Measurements from ENCODE around the gene UBE2J2. TPM values are rescaled to one million over a fixed set of nuclear protein-coding genes. Genes with fewer than 3 reads are reported as not detected.
"Not testable (repeated sequence)": the region's sequence is repeated elsewhere in the genome, so short reads cannot be mapped to it uniquely, and the experiment has no call there.

The UBE2J2 gene
- total RNA-seq, 1 donor from 2014 or later: 49.3 TPM

GRCh38 chr1:1318777-1319645 is 45.4 kb upstream of the UBE2J2 start:
- H3K4me3 ChIP-seq (ENCODE audit: low read depth, low read length): no peak overlapping the region
- no peak for DNase-seq (ENCODE audit: low read depth)
- no peak for TF ChIP-seq CTCF (conservative IDR thresholded peaks at IDR 0.05; ENCODE audit: low read depth, low read length)

DNA sequence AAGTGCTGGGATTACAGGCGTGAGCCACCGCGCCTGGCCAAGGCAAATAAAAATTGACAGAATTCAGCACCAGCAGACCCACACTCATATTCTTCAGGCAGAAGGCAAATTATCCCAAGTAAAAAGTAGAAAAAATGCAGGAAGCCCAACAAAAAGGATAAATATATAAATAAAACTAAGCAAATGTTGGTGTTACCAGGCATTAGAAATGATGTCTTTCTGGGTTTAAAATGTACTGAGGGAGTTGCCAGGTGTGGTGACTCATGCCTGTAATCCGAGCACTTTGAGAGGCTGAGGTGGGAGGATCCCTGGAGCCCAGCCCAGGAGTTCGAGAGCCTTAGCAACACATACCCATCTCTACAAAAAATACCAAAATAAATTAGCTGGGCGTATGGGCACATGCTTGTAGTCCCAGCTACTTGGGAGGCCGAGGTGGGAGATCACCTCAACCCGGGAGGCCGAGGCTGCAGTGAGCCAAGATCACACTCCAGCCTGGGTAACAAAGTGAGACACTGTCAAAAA is 44.5 kb upstream of the UBE2J2 start:
- TF ChIP-seq CTCF (conservative IDR thresholded peaks at IDR 0.05; ENCODE audit: low read depth, low read length): no peak
- peak; percentile 29 for DNase-seq (ENCODE audit: low read depth)
- no peak overlapping the region for H3K4me3 ChIP-seq (ENCODE audit: low read depth, low read length)

DNA sequence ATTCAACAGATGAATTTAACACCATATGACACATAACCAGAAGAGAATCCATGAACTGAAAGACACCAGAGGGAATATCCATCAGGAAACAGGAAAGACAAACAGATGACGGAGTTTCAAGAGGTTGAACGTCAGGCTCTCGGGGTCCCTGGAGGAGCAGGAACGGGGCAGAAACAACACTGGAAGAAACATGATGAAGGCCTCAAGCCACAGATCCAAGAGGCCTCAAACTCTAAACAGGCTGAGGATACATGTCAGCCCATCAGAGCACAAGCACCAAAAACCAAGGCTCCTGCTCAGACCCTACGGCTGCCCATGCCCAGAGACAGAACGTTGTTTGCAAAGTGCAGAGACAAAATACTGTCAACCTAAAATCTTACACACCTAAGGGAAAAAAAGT is 43.8 kb upstream of the UBE2J2 start:
- no peak overlapping the region for H3K4me3 ChIP-seq (ENCODE audit: low read depth, low read length)
- DNase-seq (ENCODE audit: low read depth): no peak
- TF ChIP-seq CTCF (conservative IDR thresholded peaks at IDR 0.05; ENCODE audit: low read depth, low read length): no peak

- not testable (repeated sequence) for H3K4me3 ChIP-seq (ENCODE audit: low read depth, low read length); DNase-seq (ENCODE audit: low read depth)
Observed at GRCh38 chr1:1316199-1316598, 42.5 kb upstream of the UBE2J2 start.

- H3K4me3 ChIP-seq (ENCODE audit: low read depth, low read length): no peak overlapping the region
- TF ChIP-seq CTCF (conservative IDR thresholded peaks at IDR 0.05; ENCODE audit: low read depth, low read length): no peak
- DNase-seq (ENCODE audit: low read depth): no peak
Observed at GRCh38 chr1:1315435-1315954, 41.8 kb upstream of the UBE2J2 start.

DNA sequence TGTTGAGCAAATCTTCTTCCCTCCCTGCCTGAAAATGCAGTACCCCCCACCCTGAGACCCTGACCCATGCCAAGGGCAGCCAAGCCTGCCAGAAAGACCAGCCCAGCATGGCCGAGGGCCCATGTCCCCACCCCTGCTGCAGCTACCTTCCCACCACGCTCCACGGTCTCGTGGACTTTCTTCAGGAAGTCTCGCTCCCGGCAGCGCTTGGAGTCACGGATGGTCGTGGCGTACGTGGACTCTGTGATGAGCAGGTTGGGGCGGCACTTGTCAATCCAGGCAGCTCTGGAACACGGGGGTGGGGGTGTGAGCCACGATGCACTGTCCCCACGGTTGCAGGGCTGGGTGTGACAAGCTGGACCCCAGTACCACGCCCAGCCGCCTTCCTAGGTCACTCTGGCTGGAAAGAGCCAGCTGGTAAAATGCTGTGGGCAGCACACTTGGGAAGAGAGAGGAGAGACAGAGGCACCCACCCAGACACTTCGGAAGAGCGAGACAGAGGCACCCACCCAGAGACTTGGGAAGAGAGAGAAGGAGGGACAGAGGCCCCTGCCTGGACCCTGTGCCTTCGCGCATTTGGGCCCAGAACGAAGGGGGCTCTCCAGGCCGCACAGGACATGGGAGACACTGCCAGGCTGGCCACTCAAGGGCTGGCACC is 41.2 kb upstream of the UBE2J2 start:
- no peak for DNase-seq (ENCODE audit: low read depth)
- no peak for TF ChIP-seq CTCF (conservative IDR thresholded peaks at IDR 0.05; ENCODE audit: low read depth, low read length)
- no peak overlapping the region for H3K4me3 ChIP-seq (ENCODE audit: low read depth, low read length)

GRCh38 chr1:1314237-1314586 is 40.6 kb upstream of the UBE2J2 start:
- TF ChIP-seq CTCF (conservative IDR thresholded peaks at IDR 0.05; ENCODE audit: low read depth, low read length): no peak
- H3K4me3 ChIP-seq (ENCODE audit: low read depth, low read length): no peak overlapping the region
- no peak for DNase-seq (ENCODE audit: low read depth)
